Measurements from ENCODE around the gene ARHGAP28. TPM values are rescaled to one million over a fixed set of nuclear protein-coding genes. Genes with fewer than 3 reads are reported as not detected.

ARHGAP28 gene
- total RNA-seq, 1 experiment from 2014 or later, result 9.2 TPM

DNA sequence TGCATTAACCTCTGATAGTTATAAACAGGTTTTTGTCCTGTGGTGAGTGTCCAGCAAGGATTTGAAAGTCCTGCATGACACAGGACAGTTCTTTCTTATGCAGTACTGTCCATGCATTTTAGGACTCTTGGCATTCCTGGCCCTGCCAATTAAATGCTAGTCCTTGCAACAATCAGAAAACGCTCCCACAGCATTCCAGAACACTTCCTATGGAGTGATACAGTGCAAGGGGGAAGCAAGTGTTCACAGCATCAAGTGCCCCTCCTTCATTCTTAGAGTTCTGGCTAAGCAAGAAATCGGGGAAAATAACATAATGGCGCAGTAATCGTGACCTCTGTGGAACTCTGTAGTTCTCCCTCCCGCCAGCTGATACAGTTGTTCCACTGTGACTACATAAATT lies 62.9 kb downstream of the ARHGAP28 start:
- Mint-ChIP-seq H3K27me3 (ENCODE audit: low read depth) (no peaks in the 10 kb centered on the region), H3K4me3 (no peak overlapping the region), H3K4me1 (peaks cover 16 to 25% of the 10 kb centered on the region in 2 experiments), H3K36me3 (ENCODE audit: insufficient read depth in 1 of 3, low read depth in 3 of 3) (peaks cover 5 to 18% (median 9%) of the 10 kb centered on the region in 3 experiments), H3K27ac (no peak overlapping the region; a peak in 1 of 7 replicates), H3K9me3 (peaks cover 5% of the 10 kb centered on the region in 2 experiments)
- Histone ChIP-seq H3T11ph (ENCODE audit: low read length) (no peak overlapping the region), H4K91ac (ENCODE audit: insufficient read length, low read depth, low read length) (no peak overlapping the region), H3K4me1 (ENCODE audit: insufficient read depth, low read length) (no peaks in the 10 kb centered on the region; the same call in 1 of the 2 replicates), H4K5ac (ENCODE audit: insufficient read length, low read depth, low read length) (no peak overlapping the region), H2BK20ac (ENCODE audit: low read depth, low read length, poor library complexity, severe bottlenecking) (no peak overlapping the region), H3K23me2 (ENCODE audit: insufficient read length, low read depth, low read length, poor library complexity, severe bottlenecking) (no peaks in the 10 kb centered on the region), H3K27me3 (ENCODE audit: insufficient read depth, low read length) (no peaks in the 10 kb centered on the region), H2BK5ac (ENCODE audit: insufficient read length, low read length) (no peak overlapping the region), H4K20me1 (ENCODE audit: control insufficient read depth, insufficient read depth, insufficient read length) (no peaks in the 10 kb centered on the region), H3K4me2 (ENCODE audit: insufficient read depth, insufficient read length, low read length) (no peak overlapping the region), H4K8ac (replicated peaks; ENCODE audit: insufficient read length, low read depth, low read length) (no peak overlapping the region), H2AFZ (ENCODE audit: low read length) (no peak overlapping the region), H3K79me2 (ENCODE audit: insufficient read depth, low read length) (no peaks in the 10 kb centered on the region), H3K27ac (ENCODE audit: insufficient read length, low read depth, low read length) (no peak overlapping the region), H2BK15ac (ENCODE audit: low read depth, low read length) (no peak overlapping the region), H3K9me3 (ENCODE audit: control insufficient read depth, low read depth, low read length) (no peaks in the 10 kb centered on the region), H3K79me1 (ENCODE audit: insufficient read depth, low read depth, low read length, poor library complexity, severe bottlenecking) (no peaks in the 10 kb centered on the region), H3K14ac (ENCODE audit: insufficient read depth, low read length) (no peak overlapping the region), H3K23ac (ENCODE audit: insufficient read length, low read depth, low read length) (no peak overlapping the region), H3K4ac (ENCODE audit: low read depth, low read length) (no peak overlapping the region), H3K18ac (ENCODE audit: insufficient read length, low read depth, low read length) (no peak overlapping the region), H2AK5ac (ENCODE audit: insufficient read length, low read length) (no peak overlapping the region), H3K9ac (ENCODE audit: extremely low read depth, insufficient read length, low read length) (no peak overlapping the region), H2BK120ac (ENCODE audit: low read depth, low read length, poor library complexity, severe bottlenecking) (no peak overlapping the region), H3K56ac (ENCODE audit: insufficient read length, low read depth, low read length) (no peak overlapping the region), H2BK12ac (ENCODE audit: insufficient read length, low read depth, low read length) (no peak overlapping the region)
- WGBS (ENCODE audit: extremely low coverage, insufficient read length, low lambda C conversion rate), result no CpG with 5 or more reads among the region's 5 CpGs
- TF ChIP-seq, protein P1, sequence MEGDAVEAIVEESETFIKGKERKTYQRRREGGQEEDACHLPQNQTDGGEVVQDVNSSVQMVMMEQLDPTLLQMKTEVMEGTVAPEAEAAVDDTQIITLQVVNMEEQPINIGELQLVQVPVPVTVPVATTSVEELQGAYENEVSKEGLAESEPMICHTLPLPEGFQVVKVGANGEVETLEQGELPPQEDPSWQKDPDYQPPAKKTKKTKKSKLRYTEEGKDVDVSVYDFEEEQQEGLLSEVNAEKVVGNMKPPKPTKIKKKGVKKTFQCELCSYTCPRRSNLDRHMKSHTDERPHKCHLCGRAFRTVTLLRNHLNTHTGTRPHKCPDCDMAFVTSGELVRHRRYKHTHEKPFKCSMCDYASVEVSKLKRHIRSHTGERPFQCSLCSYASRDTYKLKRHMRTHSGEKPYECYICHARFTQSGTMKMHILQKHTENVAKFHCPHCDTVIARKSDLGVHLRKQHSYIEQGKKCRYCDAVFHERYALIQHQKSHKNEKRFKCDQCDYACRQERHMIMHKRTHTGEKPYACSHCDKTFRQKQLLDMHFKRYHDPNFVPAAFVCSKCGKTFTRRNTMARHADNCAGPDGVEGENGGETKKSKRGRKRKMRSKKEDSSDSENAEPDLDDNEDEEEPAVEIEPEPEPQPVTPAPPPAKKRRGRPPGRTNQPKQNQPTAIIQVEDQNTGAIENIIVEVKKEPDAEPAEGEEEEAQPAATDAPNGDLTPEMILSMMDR (conservative IDR thresholded peaks at IDR 0.05), result no peak
- no peak for DNase-seq
